ENCODE data around the gene ENDOG. TPM values are rescaled to one million over a fixed set of nuclear protein-coding genes. Genes with fewer than 3 reads are reported as not detected.
"Not testable (repeated sequence)": the region's sequence is repeated elsewhere in the genome, so short reads cannot be mapped to it uniquely, and the experiment has no call there.

The ENDOG gene
- total RNA-seq, 2 donors from 2014 or later: 59.5 to 66.4 TPM

GRCh38 chr9:128773049-128773448 lies 45.3 kb upstream of the ENDOG start:
- H3K9me3 ChIP-seq: no peaks in the 10 kb centered on the region
- TF ChIP-seq, protein P1, sequence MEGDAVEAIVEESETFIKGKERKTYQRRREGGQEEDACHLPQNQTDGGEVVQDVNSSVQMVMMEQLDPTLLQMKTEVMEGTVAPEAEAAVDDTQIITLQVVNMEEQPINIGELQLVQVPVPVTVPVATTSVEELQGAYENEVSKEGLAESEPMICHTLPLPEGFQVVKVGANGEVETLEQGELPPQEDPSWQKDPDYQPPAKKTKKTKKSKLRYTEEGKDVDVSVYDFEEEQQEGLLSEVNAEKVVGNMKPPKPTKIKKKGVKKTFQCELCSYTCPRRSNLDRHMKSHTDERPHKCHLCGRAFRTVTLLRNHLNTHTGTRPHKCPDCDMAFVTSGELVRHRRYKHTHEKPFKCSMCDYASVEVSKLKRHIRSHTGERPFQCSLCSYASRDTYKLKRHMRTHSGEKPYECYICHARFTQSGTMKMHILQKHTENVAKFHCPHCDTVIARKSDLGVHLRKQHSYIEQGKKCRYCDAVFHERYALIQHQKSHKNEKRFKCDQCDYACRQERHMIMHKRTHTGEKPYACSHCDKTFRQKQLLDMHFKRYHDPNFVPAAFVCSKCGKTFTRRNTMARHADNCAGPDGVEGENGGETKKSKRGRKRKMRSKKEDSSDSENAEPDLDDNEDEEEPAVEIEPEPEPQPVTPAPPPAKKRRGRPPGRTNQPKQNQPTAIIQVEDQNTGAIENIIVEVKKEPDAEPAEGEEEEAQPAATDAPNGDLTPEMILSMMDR (IDR thresholded peaks at IDR 0.05): no peak
- no peak overlapping the region for H3K27ac ChIP-seq
- intact Hi-C loops (cut with DNase I): no loop called here
- H3K4me1 ChIP-seq: peaks cover 10% of the 10 kb centered on the region
- no peaks in the 10 kb centered on the region for H3K27me3 ChIP-seq
- no peak overlapping the region for H3K4me3 ChIP-seq
- DNase-seq: no peak
- H3K36me3 ChIP-seq: no peaks in the 10 kb centered on the region
- no peak overlapping the region for H3K9ac ChIP-seq (ENCODE audit: low read depth in 2 of 2, low read length in 2 of 2)

- Histone ChIP-seq H3K4me3 (no peak overlapping the region), H3K27ac (no peak overlapping the region), H3K4me1 (peaks cover 10% of the 10 kb centered on the region), H3K9ac (ENCODE audit: low read depth in 2 of 2, low read length in 2 of 2) (no peak overlapping the region), H3K27me3 (no peaks in the 10 kb centered on the region), H3K36me3 (no peaks in the 10 kb centered on the region), H3K9me3 (no peaks in the 10 kb centered on the region)
- TF ChIP-seq, protein P1 (IDR thresholded peaks at IDR 0.05): no peak
- intact Hi-C loops (cut with DNase I): no loop called here
- DNase-seq: no peak
These were observed 43.5 kb upstream of the ENDOG start for GRCh38 chr9:128774804-128775203.

DNA sequence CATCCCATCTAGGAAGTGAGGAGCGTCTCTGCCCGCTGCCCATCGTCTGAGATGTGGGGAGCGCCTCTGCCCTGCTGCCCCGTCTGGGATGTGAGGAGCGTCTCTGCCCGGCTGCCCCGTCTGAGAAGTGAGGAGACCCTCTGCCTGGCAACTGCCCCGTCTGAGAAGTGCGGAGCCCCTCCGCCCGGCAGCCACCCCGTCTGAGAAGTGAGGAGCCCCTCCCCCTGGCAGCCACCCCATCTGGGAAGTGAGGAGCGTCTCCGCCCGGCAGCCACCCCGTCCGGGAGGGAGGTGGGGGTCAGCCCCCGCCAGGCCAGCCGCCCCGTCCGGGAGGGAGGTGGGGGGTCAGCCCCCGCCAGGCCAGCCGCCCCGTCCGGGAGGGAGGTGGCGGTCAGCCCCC lies 38.2 kb upstream of the ENDOG start:
- intact Hi-C loops (cut with DNase I); H3K4me3 ChIP-seq; H3K9me3 ChIP-seq; DNase-seq; H3K4me1 ChIP-seq; H3K27me3 ChIP-seq; H3K36me3 ChIP-seq; H3K27ac ChIP-seq; H3K9ac ChIP-seq (ENCODE audit: low read depth in 2 of 2, low read length in 2 of 2): not testable (repeated sequence)

DNA sequence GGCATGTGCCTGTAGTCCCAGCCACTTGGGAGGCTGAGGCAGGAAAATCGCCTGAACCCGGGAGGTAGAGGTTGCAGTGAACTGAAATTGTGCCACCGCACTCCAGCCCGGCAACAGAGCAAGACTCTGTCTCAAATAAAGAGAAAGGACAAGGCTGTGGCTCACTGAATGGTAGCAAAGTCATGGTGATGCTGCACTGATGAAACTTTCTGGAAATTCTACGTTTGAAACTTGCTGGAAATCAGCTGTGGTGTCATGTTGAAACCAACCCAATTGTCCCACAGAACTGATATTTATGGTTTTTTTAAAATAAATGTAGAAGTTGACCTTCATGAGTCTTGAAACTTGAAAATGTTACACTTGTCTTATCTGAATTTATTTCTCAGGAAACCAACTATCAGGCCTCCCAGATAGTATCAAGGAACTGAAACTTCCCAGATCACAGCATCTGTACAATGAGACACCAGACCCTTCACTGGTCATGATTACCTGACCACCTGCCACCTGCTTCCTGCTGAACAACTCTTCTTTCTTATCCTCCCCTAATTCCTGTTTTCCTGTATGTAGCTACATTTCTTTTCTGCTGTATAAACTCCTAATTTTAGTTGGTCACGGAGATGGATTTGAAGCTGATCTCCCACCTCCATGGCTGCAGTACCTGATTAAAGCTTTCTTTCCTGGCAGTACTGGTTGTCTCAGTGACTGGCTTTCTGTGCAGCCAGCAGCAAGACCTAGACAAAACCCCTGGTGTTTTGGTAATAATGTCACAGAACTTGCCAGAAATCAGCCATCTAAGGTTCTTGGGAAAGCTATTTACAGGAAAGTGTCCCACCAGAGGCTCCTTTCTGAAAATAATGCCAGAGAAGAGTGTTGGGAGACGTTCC lies 36.9 kb upstream of the ENDOG start:
- DNase-seq: no peak
- no peak overlapping the region for H3K4me3 ChIP-seq
- no peaks in the 10 kb centered on the region for H3K4me1 ChIP-seq
- no peak overlapping the region for H3K27ac ChIP-seq
- no peaks in the 10 kb centered on the region for H3K36me3 ChIP-seq
- no peaks in the 10 kb centered on the region for H3K27me3 ChIP-seq
- intact Hi-C loops (cut with DNase I): no loop called here
- TF ChIP-seq, protein P1 (IDR thresholded peaks at IDR 0.05): no peak
- H3K9ac ChIP-seq (ENCODE audit: low read depth in 2 of 2, low read length in 2 of 2): no peak overlapping the region
- H3K9me3 ChIP-seq: no peaks in the 10 kb centered on the region

DNA sequence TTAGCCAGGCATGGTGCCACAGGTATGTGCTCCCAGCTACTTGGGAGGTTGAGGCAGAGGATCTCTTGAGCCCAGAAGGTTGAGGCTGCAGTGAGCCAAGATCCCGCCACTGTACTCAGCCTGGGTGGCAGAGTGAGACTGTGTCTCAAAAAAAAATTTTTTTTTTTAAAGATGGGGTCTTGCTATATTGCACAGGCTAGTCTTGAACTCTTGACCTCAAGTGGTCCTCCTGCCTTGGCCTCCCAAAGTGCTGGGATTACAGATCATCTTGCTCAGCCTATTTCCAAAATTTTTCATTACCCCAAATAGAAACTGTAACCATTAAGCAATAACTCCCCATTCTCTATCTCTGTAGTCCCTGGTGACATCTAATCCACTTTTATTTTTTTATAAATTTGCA lies 35.6 kb upstream of the ENDOG start:
- TF ChIP-seq, protein P1 (IDR thresholded peaks at IDR 0.05): no peak
- Histone ChIP-seq H3K36me3 (no peaks in the 10 kb centered on the region), H3K4me3 (no peak overlapping the region), H3K27me3 (no peaks in the 10 kb centered on the region), H3K9me3 (no peaks in the 10 kb centered on the region), H3K27ac (no peak overlapping the region), H3K9ac (ENCODE audit: low read depth in 2 of 2, low read length in 2 of 2) (no peak overlapping the region), H3K4me1 (no peaks in the 10 kb centered on the region)
- intact Hi-C loops (cut with DNase I): no loop called here
- no peak for DNase-seq

DNA sequence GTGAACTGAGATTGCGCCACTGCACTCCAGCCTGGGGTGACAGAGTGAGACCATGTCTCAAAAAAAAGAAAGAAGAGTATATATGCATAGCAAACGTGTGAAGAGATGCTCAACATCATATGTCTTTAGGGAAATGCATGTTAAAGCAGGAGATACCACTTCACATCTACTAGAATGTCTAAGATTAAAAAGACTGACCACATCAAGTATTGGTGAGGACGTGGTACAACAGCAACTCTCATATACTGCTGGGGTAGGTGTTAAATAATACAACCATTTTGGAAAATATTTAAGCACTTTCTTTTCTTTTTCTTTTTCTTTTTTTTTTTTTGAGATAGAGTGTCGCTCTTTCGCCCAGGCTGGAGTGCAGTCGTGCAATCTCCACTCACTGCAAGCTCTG lies 32.9 kb upstream of the ENDOG start:
- DNase-seq: no peak
- TF ChIP-seq, protein P1 (IDR thresholded peaks at IDR 0.05): no peak
- Histone ChIP-seq H3K27me3 (no peaks in the 10 kb centered on the region), H3K4me3 (no peak overlapping the region), H3K4me1 (peaks cover 4% of the 10 kb centered on the region), H3K36me3 (no peaks in the 10 kb centered on the region), H3K27ac (no peak overlapping the region), H3K9me3 (no peaks in the 10 kb centered on the region), H3K9ac (ENCODE audit: low read depth in 2 of 2, low read length in 2 of 2) (no peak overlapping the region)
- intact Hi-C loops (cut with DNase I): no loop called here
